Liver (tissue), 3 donors: ENCODE data around the gene UNC93A.

Experiments
- CTCF ChIP-seq: fragments of 150-350 bp; IDR thresholded peaks from 2 replicates; pipeline ENCODE4 v1.5.1; 2017; ENCODE audit warnings: improper control_type of control experiment, low read depth, low read length; ENCODE audit not compliant: missing input control
- JUND ChIP-seq, 2 donors: IDR thresholded peaks; 2 replicates each; pipeline ENCODE4 v1.6.1; 2016; ENCODE audit warnings: antibody characterized with exemption in 2 of 2
- RAD21 ChIP-seq, 2 donors: IDR thresholded peaks; 2 replicates each; pipeline ENCODE4 v1.6.1; 2016; ENCODE audit warnings: antibody characterized with exemption in 2 of 2, mild to moderate bottlenecking in 2 of 2
- TF ChIP-seq, protein P1 (sequence below): IDR thresholded peaks from 2 replicates; pipeline ENCODE4 v1.6.1; 2016; ENCODE audit warnings: antibody characterized with exemption
- donor health status: healthy.
- donor health status: healthy.

DNA sequence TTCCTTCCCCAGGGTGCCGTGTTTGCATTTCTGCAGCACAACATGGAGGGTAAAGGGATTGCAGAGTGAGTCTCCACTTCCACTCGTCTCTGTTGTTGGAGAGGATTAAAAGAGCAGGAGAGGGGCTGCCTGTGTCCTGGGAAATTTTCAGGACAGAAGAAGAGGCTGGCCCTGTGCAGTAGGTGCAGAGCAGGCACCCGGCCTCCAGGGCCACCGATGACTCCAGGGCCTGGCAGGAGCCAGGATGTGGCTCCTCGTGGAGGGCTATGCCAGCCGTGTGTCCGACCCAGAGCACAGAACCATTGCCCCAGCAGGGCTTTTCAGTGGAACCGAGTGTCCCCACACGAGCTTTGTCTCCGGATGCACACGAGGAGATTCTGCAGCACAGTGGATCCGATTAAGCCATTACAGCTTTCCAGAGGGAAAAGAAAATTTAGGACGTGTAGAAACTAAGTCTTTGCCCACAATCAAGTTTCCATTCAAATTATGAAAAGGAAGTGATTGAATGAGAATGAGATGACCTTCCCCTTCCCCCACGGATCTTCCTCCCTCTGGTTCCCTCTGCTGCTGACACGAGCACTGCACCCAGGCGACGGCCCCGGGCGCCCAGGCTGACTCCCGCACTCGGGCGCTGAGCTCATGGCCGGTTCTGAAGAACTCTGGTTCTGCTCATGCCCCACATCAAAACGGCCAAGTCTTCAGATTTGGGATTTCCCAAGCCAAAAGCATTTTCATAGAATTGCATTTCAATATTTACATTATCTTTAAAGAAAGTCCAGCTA is 43.1 kb upstream of the UNC93A start:
- TF ChIP-seq JUND (IDR thresholded peaks at IDR 0.05) (no peak), CTCF (no peak), RAD21 (IDR thresholded peaks at IDR 0.05) (no peak)
- TF ChIP-seq, protein P1, sequence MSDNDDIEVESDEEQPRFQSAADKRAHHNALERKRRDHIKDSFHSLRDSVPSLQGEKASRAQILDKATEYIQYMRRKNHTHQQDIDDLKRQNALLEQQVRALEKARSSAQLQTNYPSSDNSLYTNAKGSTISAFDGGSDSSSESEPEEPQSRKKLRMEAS = no peak
